Fibroblast of lung (primary cell): ENCODE results near the gene ATG4B.

Experiments
- CTCF ChIP-seq, 2 donors: IDR thresholded peaks in 1 of 2; conservative IDR thresholded peaks in 1 of 2; 1 replicate in 1 of 2; 2 replicates in 1 of 2; pipeline ENCODE4 v1.5.1; 2011 to 2012; ENCODE audit warnings: low read length in 2 of 2, control low read depth in 1 of 2, inconsistent platforms in 1 of 2, low read depth in 1 of 2, mild to moderate bottlenecking in 1 of 2
- EZH2 ChIP-seq: IDR thresholded peaks from 2 replicates; pipeline ENCODE4 v1.5.1; 2012; ENCODE audit warnings: low read length, control low read depth, mild to moderate bottlenecking; ENCODE audit errors: missing control alignments

- TF ChIP-seq CTCF (conservative IDR thresholded peaks at IDR 0.05 in 1 of 2, IDR thresholded peaks at IDR 0.05 in 1 of 2; ENCODE audit: low read depth in 1 of 2, low read length in 2 of 2) (no peak), EZH2 (no peak)
These were observed 39.2 kb downstream of the ATG4B start for GRCh38 chr2:241676665-241677064.
